GM12801 (cell line): ENCODE data around the gene GRIN2C.

Source experiments
- TF ChIP-seq, protein P1 (sequence below): IDR thresholded peaks from one replicate; pipeline ENCODE4 v1.5.1; 2011; ENCODE audit warnings: control low read depth; ENCODE audit not compliant: insufficient read length; ENCODE audit errors: extremely low read depth

GRIN2C gene

GRCh38 chr17:74842599-74843351 is 16.9 kb downstream of the GRIN2C start:
- TF ChIP-seq, protein P1, sequence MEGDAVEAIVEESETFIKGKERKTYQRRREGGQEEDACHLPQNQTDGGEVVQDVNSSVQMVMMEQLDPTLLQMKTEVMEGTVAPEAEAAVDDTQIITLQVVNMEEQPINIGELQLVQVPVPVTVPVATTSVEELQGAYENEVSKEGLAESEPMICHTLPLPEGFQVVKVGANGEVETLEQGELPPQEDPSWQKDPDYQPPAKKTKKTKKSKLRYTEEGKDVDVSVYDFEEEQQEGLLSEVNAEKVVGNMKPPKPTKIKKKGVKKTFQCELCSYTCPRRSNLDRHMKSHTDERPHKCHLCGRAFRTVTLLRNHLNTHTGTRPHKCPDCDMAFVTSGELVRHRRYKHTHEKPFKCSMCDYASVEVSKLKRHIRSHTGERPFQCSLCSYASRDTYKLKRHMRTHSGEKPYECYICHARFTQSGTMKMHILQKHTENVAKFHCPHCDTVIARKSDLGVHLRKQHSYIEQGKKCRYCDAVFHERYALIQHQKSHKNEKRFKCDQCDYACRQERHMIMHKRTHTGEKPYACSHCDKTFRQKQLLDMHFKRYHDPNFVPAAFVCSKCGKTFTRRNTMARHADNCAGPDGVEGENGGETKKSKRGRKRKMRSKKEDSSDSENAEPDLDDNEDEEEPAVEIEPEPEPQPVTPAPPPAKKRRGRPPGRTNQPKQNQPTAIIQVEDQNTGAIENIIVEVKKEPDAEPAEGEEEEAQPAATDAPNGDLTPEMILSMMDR, result no peak

DNA sequence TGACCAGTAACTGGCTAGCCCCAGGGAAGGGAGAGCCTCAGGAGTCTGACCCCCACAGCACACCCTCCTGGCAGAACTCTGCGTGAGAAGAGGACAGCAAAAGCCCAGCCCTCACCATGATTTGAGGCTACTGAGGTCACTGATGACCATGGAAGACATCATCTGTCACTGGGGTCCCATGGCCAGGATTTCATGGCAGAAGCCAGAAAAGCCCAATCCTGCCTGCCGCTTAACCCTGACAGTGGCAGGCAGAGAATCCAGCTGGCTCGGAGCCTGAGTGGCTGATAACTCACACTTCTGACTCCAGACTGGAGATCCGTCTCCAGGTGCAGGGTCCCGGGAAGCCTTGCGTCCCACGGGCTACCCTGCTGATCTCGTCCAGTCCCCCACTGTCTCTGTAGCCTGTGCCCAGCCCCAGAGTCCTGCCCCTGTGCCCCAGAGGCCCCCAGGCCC is 17.5 kb downstream of the GRIN2C start:
- TF ChIP-seq, protein P1, result no peak

DNA sequence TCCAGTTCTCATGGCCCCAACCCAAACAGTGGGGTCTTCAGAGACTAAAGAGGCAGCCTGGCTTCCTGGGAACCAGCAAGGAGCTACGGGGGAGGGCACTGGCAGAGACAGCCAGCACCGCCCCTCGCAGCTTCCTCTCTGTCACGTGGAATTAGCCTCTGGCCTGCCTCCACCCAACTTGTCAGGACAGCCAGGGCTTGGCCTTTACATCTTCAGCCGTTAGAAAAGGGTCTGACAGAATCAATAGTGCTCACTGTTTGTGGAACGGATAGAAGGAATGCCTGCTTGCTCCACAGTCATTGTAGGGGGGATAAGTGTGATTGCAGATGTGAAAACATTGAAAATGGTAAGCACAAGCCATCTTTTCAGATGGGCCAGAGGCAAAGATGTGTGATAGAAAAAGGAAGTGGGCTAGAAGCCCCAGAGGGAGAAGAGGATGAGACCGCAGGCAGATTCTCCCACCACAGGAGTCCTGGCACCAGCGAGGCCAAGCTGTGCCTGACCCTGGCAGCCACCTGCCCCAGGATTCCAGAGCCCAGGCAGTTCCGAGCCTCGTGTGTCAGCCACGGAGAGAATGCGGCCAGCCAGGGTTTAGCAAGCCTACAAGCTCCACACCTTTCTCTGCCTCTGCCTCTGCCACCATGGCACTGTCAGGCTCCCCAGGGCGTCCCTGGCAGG is 18.6 kb downstream of the GRIN2C start:
- TF ChIP-seq, protein P1, result no peak

GRCh38 chr17:74839990-74840852 is 19.5 kb downstream of the GRIN2C start:
- TF ChIP-seq, protein P1, result no peak

- TF ChIP-seq, protein P1, result no peak
These were observed 21.4 kb downstream of the GRIN2C start for GRCh38 chr17:74838274-74838673.

DNA sequence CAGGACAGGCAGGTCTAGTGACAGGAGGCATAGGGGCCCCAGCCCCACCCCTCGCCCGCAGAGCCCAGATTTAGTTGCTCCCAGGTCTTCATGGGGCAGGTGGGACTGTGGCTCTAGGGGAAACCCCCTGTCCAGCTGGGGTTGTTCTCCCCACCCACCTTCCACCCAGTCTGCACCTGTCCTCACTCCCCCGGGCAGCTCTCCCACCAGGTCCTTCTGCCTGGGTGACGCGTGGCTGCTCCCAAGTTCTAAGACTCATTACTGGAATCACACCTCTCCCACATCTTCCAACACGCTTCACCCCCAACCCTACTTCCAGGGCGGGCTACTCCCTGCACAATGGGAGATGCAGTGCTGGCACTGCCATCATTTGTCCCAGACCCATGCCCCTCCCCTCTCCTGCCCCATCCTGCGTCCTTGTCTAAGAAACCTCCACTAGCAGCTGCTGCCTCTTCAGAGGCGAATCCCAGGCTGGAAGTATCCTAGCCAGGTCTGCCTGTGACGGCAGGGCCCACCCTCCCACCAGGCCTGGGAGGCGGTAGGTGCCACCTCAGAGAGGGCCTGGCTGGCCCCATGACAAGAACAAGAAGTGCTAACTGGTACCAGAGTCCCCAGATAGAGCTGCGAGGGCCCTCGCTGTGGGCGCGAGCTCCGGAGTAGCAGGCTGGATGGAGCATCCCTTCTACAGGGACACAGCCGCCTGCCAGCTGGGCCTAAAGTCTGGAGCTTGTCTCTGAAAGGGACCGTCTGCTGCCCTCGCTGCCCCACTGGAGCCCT is 22.8 kb downstream of the GRIN2C start:
- TF ChIP-seq, protein P1, result no peak

DNA sequence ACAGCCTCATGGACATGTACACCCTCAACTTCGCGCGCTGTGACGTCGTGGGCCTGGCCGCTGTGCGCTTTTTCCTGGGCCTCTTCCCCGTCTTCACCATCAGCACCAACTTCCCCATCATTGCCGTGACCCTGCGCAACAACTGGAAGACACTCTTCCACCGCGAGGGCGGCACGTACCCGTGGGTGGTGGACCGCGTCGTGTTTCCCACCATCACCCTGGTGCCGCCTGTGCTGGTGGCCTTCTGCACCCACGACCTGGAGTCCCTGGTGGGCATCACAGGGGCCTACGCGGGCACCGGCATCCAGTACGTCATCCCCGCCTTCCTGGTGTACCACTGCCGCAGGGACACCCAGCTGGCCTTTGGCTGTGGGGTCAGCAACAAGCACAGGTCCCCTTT is 23.5 kb downstream of the GRIN2C start:
- TF ChIP-seq, protein P1, result no peak
